HG02571 (cell line): ENCODE data around the gene FAM43B.

ENCODE experiments used
- ATAC-seq: cut with Tn5 transposase; IDR thresholded peaks from one replicate; pipeline ENCODE4 v1.9.1; 2021; ENCODE audit warnings: mild to moderate bottlenecking, moderate library complexity; ENCODE audit not compliant: unreplicated experiment

FAM43B gene

GRCh38 chr1:20546637-20547036, 5.7 kb upstream of the FAM43B start:
- no peak for ATAC-seq

GRCh38 chr1:20551161-20551560, 1.2 kb upstream of the FAM43B start:
- no peak for ATAC-seq

GRCh38 chr1:20552728-20553445, 514 bp downstream of the FAM43B start:
- no peak for ATAC-seq

- no peak for ATAC-seq
These were observed 2.8 kb downstream of the FAM43B start for GRCh38 chr1:20555025-20555757.

- no peak for ATAC-seq
These were observed 3.4 kb downstream of the FAM43B start for GRCh38 chr1:20555758-20556120.

- ATAC-seq = no peak
These were observed 5.8 kb downstream of the FAM43B start for GRCh38 chr1:20558191-20558590.

GRCh38 chr1:20560966-20561365, 8.6 kb downstream of the FAM43B start:
- ATAC-seq = no peak

GRCh38 chr1:20565234-20565633, 12.9 kb downstream of the FAM43B start:
- ATAC-seq = no peak

GRCh38 chr1:20569523-20570098, 17.2 kb downstream of the FAM43B start:
- no peak for ATAC-seq

GRCh38 chr1:20571427-20571826, 19.1 kb downstream of the FAM43B start:
- no peak for ATAC-seq

GRCh38 chr1:20573987-20574386, 21.6 kb downstream of the FAM43B start:
- ATAC-seq = no peak

- no peak for ATAC-seq
These were observed 22.5 kb downstream of the FAM43B start for GRCh38 chr1:20574686-20575540.

GRCh38 chr1:20575541-20576336, 23.4 kb downstream of the FAM43B start:
- no peak for ATAC-seq

GRCh38 chr1:20578062-20578461, 25.7 kb downstream of the FAM43B start:
- no peak for ATAC-seq

GRCh38 chr1:20578721-20579395, 26.5 kb downstream of the FAM43B start:
- ATAC-seq = no peak

GRCh38 chr1:20584890-20585289, 32.5 kb downstream of the FAM43B start:
- no peak for ATAC-seq

GRCh38 chr1:20586953-20587660, 34.7 kb downstream of the FAM43B start:
- ATAC-seq = no peak

GRCh38 chr1:20587661-20588053, 35.3 kb downstream of the FAM43B start:
- ATAC-seq = no peak

GRCh38 chr1:20588634-20589225, 36.4 kb downstream of the FAM43B start, which contains the start of gene CDA:
Gene CDA (plus strand): TSS chr1:20589097. CDS start chr1:20589130, 33 bp downstream.
- no peak for ATAC-seq
